Neural progenitor cell (in vitro differentiated cells): ENCODE measurements around the gene PKN1. TPM values are rescaled to one million over a fixed set of nuclear protein-coding genes. Genes with fewer than 3 reads are reported as not detected.

Source experiments
- DNase-seq: peaks from one replicate; pipeline ENCODE4 v3.0.0-alpha.2; 2016; ENCODE audit warnings: low spot score
- H2AFZ ChIP-seq: fragments of 200-600 bp; sonication (generic); replicated peaks from 2 replicates; pipeline ENCODE4 v1.6.1; 2016; ENCODE audit warnings: antibody characterized with exemption
- H3F3A ChIP-seq: fragments of 200-600 bp; sonication (generic); 2 replicates; pipeline ENCODE4 v1.6.1; 2016; ENCODE audit warnings: antibody characterized with exemption, low read depth
- H3K27ac ChIP-seq: fragments of 200-600 bp; sonication (generic); 2 replicates; pipeline ENCODE4 v1.5.1; 2016; ENCODE audit warnings: mild to moderate bottlenecking
- H3K27me3 ChIP-seq: fragments of 200-600 bp; sonication (generic); 2 replicates; pipeline ENCODE4 v1.6.1; 2016; ENCODE audit warnings: mild to moderate bottlenecking, moderate library complexity
- H3K36me3 ChIP-seq: fragments of 200-600 bp; sonication (generic); 2 replicates; pipeline ENCODE4 v1.5.1; 2016
- H3K4me1 ChIP-seq: fragments of 200-600 bp; sonication (generic); 2 replicates; pipeline ENCODE4 v1.6.1; 2016; ENCODE audit warnings: mixed run types
- H3K4me2 ChIP-seq: fragments of 200-600 bp; sonication (generic); 2 replicates; pipeline ENCODE4 v1.6.1; 2016
- H3K4me3 ChIP-seq: fragments of 200-600 bp; sonication (generic); 2 replicates; pipeline ENCODE4 v1.5.1; 2016
- H3K79me2 ChIP-seq: fragments of 200-600 bp; sonication (generic); 2 replicates; pipeline ENCODE4 v1.6.1; 2016; ENCODE audit warnings: low read depth
- H3K9ac ChIP-seq: fragments of 200-600 bp; sonication (generic); 2 replicates; pipeline ENCODE4 v1.6.1; 2016
- H3K9me3 ChIP-seq: fragments of 200-600 bp; sonication (generic); 2 replicates; pipeline ENCODE4 v1.5.1; 2016; ENCODE audit warnings: low read depth
- H4K20me1 ChIP-seq: fragments of 200-600 bp; sonication (generic); 2 replicates; pipeline ENCODE4 v1.6.1; 2016; ENCODE audit warnings: low read depth
- H3K27ac Mint-ChIP-seq: 3 replicates; pipeline ENCODE4 v1.8.0; 2021; ENCODE audit warnings: mixed read lengths
- H3K27me3 Mint-ChIP-seq: 2 replicates; pipeline ENCODE4 v1.8.0; 2022; ENCODE audit warnings: low read depth, mild to moderate bottlenecking, inconsistent platforms, moderate library complexity, mixed read lengths; ENCODE audit not compliant: insufficient read depth
- H3K36me3 Mint-ChIP-seq: 3 replicates; pipeline ENCODE4 v1.8.0; 2021; ENCODE audit warnings: mixed read lengths
- H3K4me1 Mint-ChIP-seq: 3 replicates; pipeline ENCODE4 v1.8.0; 2021; ENCODE audit warnings: mixed read lengths
- H3K4me3 Mint-ChIP-seq: 3 replicates; pipeline ENCODE4 v1.8.0; 2021; ENCODE audit warnings: mild to moderate bottlenecking, moderate library complexity, mixed read lengths
- H3K9me3 Mint-ChIP-seq: 3 replicates; pipeline ENCODE4 v1.8.0; 2020; ENCODE audit warnings: mixed read lengths
- EZH2 ChIP-seq: fragments of 200-600 bp; sonication (generic); IDR thresholded peaks from 2 replicates; pipeline ENCODE4 v1.6.1; 2017; ENCODE audit warnings: antibody characterized with exemption, mild to moderate bottlenecking, moderate library complexity
- EZH2phosphoT487 ChIP-seq: fragments of 200-600 bp; sonication (generic); IDR thresholded peaks from 2 replicates; pipeline ENCODE4 v1.6.1; 2017; ENCODE audit warnings: antibody characterized with exemption
- total RNA-seq: library from RNA; depleted of rRNA; stranded (reverse); fragments of >200 nt; gene quantifications from 2 replicates; pipeline ENCODE4 v1.2.3, GENCODE V29; 2015; ENCODE audit warnings: low replicate concordance
- TF ChIP-seq, protein P1 (sequence below): fragments of 200-600 bp; sonication (generic); IDR thresholded peaks from 2 replicates; pipeline ENCODE4 v1.5.1; 2017; ENCODE audit warnings: antibody characterized with exemption, mild to moderate bottlenecking

PKN1 gene
- total RNA-seq, 1 donor from 2014 or later = 29.0 TPM

- Histone ChIP-seq H3K4me3 (no peak overlapping the region), H3K9me3 (no peaks in the 10 kb centered on the region), H3K79me2 (no peaks in the 10 kb centered on the region), H3K27me3 (peaks cover 4% of the 10 kb centered on the region), H3K4me1 (peaks cover 23% of the 10 kb centered on the region), H4K20me1 (peaks cover 25% of the 10 kb centered on the region), H3K9ac (no peak overlapping the region), H2AFZ (no peak overlapping the region), H3K36me3 (no peaks in the 10 kb centered on the region), H3K27ac (no peak overlapping the region), H3F3A (peaks cover 18% of the 10 kb centered on the region), H3K4me2 (no peak overlapping the region)
- TF ChIP-seq EZH2phosphoT487 = no peak
- TF ChIP-seq, protein P1, sequence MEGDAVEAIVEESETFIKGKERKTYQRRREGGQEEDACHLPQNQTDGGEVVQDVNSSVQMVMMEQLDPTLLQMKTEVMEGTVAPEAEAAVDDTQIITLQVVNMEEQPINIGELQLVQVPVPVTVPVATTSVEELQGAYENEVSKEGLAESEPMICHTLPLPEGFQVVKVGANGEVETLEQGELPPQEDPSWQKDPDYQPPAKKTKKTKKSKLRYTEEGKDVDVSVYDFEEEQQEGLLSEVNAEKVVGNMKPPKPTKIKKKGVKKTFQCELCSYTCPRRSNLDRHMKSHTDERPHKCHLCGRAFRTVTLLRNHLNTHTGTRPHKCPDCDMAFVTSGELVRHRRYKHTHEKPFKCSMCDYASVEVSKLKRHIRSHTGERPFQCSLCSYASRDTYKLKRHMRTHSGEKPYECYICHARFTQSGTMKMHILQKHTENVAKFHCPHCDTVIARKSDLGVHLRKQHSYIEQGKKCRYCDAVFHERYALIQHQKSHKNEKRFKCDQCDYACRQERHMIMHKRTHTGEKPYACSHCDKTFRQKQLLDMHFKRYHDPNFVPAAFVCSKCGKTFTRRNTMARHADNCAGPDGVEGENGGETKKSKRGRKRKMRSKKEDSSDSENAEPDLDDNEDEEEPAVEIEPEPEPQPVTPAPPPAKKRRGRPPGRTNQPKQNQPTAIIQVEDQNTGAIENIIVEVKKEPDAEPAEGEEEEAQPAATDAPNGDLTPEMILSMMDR = no peak
- TF ChIP-seq EZH2 = no peak
- Mint-ChIP-seq H3K9me3 (no peaks in the 10 kb centered on the region), H3K27ac (peak overlapping the region; percentile 81), H3K36me3 (peaks cover 4% of the 10 kb centered on the region), H3K27me3 (peaks cover 13% of the 10 kb centered on the region), H3K4me1 (peaks cover 19% of the 10 kb centered on the region), H3K4me3 (peak overlapping the region; percentile 6)
- DNase-seq = no peak
These were observed 43.2 kb downstream of the PKN1 start for GRCh38 chr19:14476327-14476672.

- no peak overlapping the region for H2AFZ ChIP-seq
- peak overlapping the region; percentile 6 for H3K4me3 Mint-ChIP-seq
- H3K27ac Mint-ChIP-seq = peak overlapping the region; percentile 81
- TF ChIP-seq, protein P1 = no peak
- no peak for DNase-seq
- peaks cover 23% of the 10 kb centered on the region for H3K4me1 ChIP-seq
- H3K79me2 ChIP-seq = no peaks in the 10 kb centered on the region
- no peaks in the 10 kb centered on the region for H3K9me3 ChIP-seq
- peaks cover 19% of the 10 kb centered on the region for H3K4me1 Mint-ChIP-seq
- H3K4me2 ChIP-seq = no peak overlapping the region
- H3K4me3 ChIP-seq = no peak overlapping the region
- no peak overlapping the region for H3K27ac ChIP-seq
- no peaks in the 10 kb centered on the region for H3K9me3 Mint-ChIP-seq
- peaks cover 13% of the 10 kb centered on the region for H3K27me3 Mint-ChIP-seq
- H3K36me3 Mint-ChIP-seq = peaks cover 5% of the 10 kb centered on the region
- peaks cover 4% of the 10 kb centered on the region for H3K27me3 ChIP-seq
- H4K20me1 ChIP-seq = peaks cover 20% of the 10 kb centered on the region
- no peaks in the 10 kb centered on the region for H3K36me3 ChIP-seq
- H3K9ac ChIP-seq = no peak overlapping the region
- H3F3A ChIP-seq = peaks cover 15% of the 10 kb centered on the region
These were observed 43.7 kb downstream of the PKN1 start for GRCh38 chr19:14476673-14477401.

- Histone ChIP-seq H3K36me3 (no peaks in the 10 kb centered on the region), H3F3A (peaks cover 10% of the 10 kb centered on the region), H3K9ac (no peak overlapping the region), H3K27ac (no peak overlapping the region), H3K4me2 (no peak overlapping the region), H4K20me1 (peaks cover 24% of the 10 kb centered on the region), H3K4me1 (peaks cover 21% of the 10 kb centered on the region), H3K4me3 (no peak overlapping the region), H3K27me3 (peaks cover 2% of the 10 kb centered on the region), H3K9me3 (no peaks in the 10 kb centered on the region), H2AFZ (no peak overlapping the region), H3K79me2 (no peaks in the 10 kb centered on the region)
- peaks cover 19% of the 10 kb centered on the region for H3K4me1 Mint-ChIP-seq
- no peak overlapping the region for H3K27ac Mint-ChIP-seq
- no peak for DNase-seq
- H3K36me3 Mint-ChIP-seq = peaks cover 6% of the 10 kb centered on the region
- H3K4me3 Mint-ChIP-seq = peak overlapping the region; percentile 48
- TF ChIP-seq EZH2 = no peak
- TF ChIP-seq EZH2phosphoT487 = no peak
- TF ChIP-seq, protein P1 = no peak
- H3K9me3 Mint-ChIP-seq = no peaks in the 10 kb centered on the region
- H3K27me3 Mint-ChIP-seq = peaks cover 13% of the 10 kb centered on the region
These were observed 44.5 kb downstream of the PKN1 start for GRCh38 chr19:14477418-14478112.
